HCT116 (cell line): ENCODE measurements around the gene PCDHGA3. TPM values are rescaled to one million over a fixed set of nuclear protein-coding genes. Genes with fewer than 3 reads are reported as not detected.

Source experiments
- ATAC-seq: fragments of 200-7000 bp; cut with Tn5 transposase; 2 replicates; pipeline ENCODE4 v1.9.1; 2020; ENCODE audit warnings: mild to moderate bottlenecking, moderate library complexity
- BruUV-seq: library from RNA; stranded (reverse); fragments of 400-500 nt; replicated peaks from 2 replicates; lab custom pipeline; 2021; lab: Mats Ljungman, UMichigan
- CTCF ChIA-PET: fragments of 300-600 bp; sonication (Branson Sonifier 250); formaldehyde crosslinking; loops from one replicate; lab custom pipeline; 2021; ENCODE audit warnings: antibody characterized with exemption; lab: Charles Lee
- POLR2A ChIA-PET: fragments of 300-600, 350-600 bp; sonication (Branson Sonifier 250); formaldehyde crosslinking; loops from one replicate; lab custom pipeline; 2021; ENCODE audit warnings: antibody characterized with exemption; lab: Charles Lee
- RAD21 ChIA-PET, 2 experiments: fragments of 300-600 bp; sonication (Branson Sonifier 250); formaldehyde crosslinking; loops; one replicate each; lab custom pipeline; 2023; ENCODE audit warnings: low total read pairs in 2 of 2; ENCODE audit not compliant: uncharacterized antibody in 2 of 2, unreplicated experiment in 2 of 2, low non-redundant PET in 1 of 2; lab: Charles Lee
- DNase-seq: peaks from one replicate; pipeline ENCODE4 v3.0.0-alpha.2; 2010; ENCODE audit warnings: low read depth, low spot score
- H2AFZ ChIP-seq: fragments of 200-600 bp; shearing (Covaris generic), sonication (generic); 2 replicates; pipeline ENCODE4 v1.6.1; 2017; ENCODE audit warnings: low read depth, mixed run types, mixed read lengths, antibody characterized with exemption, low read length; ENCODE audit not compliant: poor library complexity, severe bottlenecking
- H3K27ac ChIP-seq: 2 replicates; pipeline ENCODE4 v1.5.1; 2012; ENCODE audit warnings: low read depth, low read length
- H3K27me3 ChIP-seq: fragments of 200-600 bp; sonication (generic); 2 replicates; pipeline ENCODE4 v1.6.1; 2016; ENCODE audit warnings: mixed run types, low read length, mixed read lengths; ENCODE audit not compliant: insufficient read depth
- H3K36me3 ChIP-seq, 2 experiments: fragments of 200-500 bp in 1 of 2; fragments of 200-600 bp in 1 of 2; sonication (Bioruptor generic) in 1 of 2; sonication (generic) in 1 of 2; 2 replicates each; pipeline versions ENCODE4 v1.5.1 to v1.6.1; 2014 to 2016; ENCODE audit warnings: low read length in 2 of 2, inconsistent platforms in 1 of 2, mixed read lengths in 1 of 2, mixed run types in 1 of 2; ENCODE audit not compliant: insufficient read depth in 2 of 2, control insufficient read depth in 1 of 2
- H3K4me1 ChIP-seq, 2 experiments: fragments of 200-600 bp in 1 of 2; sonication (generic) in 1 of 2; 2 replicates each; pipeline versions ENCODE4 v1.5.1 to v1.6.1; 2012 to 2017; ENCODE audit warnings: low read length in 2 of 2, inconsistent platforms in 1 of 2, mild to moderate bottlenecking in 1 of 2, mixed read lengths in 1 of 2, mixed run types in 1 of 2, moderate library complexity in 1 of 2; ENCODE audit not compliant: insufficient read depth in 2 of 2, control insufficient read depth in 1 of 2
- H3K4me2 ChIP-seq: fragments of 200-600 bp; sonication (generic); 2 replicates; pipeline ENCODE4 v1.6.1; 2017; ENCODE audit warnings: mixed run types, low read length, mixed read lengths
- H3K4me3 ChIP-seq, 2 experiments: fragments of 200-600 bp in 1 of 2; sonication (generic) in 1 of 2; replicated peaks in 1 of 2; 2 replicates each; pipeline ENCODE4 v1.5.1; 2011 to 2016; ENCODE audit warnings: low read length in 2 of 2, control low read depth in 1 of 2, low read depth in 1 of 2, mild to moderate bottlenecking in 1 of 2, mixed read lengths in 1 of 2, mixed run types in 1 of 2
- H3K79me2 ChIP-seq: fragments of 200-600 bp; sonication (generic); 2 replicates; pipeline ENCODE4 v1.6.1; 2017; ENCODE audit warnings: mild to moderate bottlenecking, mixed run types, low read length, moderate library complexity, mixed read lengths; ENCODE audit not compliant: insufficient read depth
- H3K9ac ChIP-seq: fragments of 200-600 bp; sonication (generic); 2 replicates; pipeline ENCODE4 v1.6.1; 2016; ENCODE audit warnings: low read length, mixed read lengths
- H3K9me2 ChIP-seq: fragments of 200-600 bp; sonication (generic), shearing (Covaris generic); 2 replicates; pipeline ENCODE4 v1.6.1; 2017; ENCODE audit warnings: mixed run types, mild to moderate bottlenecking, moderate library complexity; ENCODE audit not compliant: insufficient read depth
- H3K9me3 ChIP-seq, 2 experiments: fragments of 200-500 bp in 1 of 2; fragments of 200-600 bp in 1 of 2; sonication (Bioruptor generic) in 1 of 2; sonication (generic) in 1 of 2; 2 replicates each; pipeline ENCODE4 v1.6.1; 2014 to 2017; ENCODE audit warnings: low read length in 2 of 2, mixed read lengths in 2 of 2, inconsistent platforms in 1 of 2, low read depth in 1 of 2, mild to moderate bottlenecking in 1 of 2, mixed run types in 1 of 2, moderate library complexity in 1 of 2; ENCODE audit not compliant: control insufficient read depth in 1 of 2, insufficient read depth in 1 of 2
- H4K20me1 ChIP-seq: fragments of 200-600 bp; sonication (generic), shearing (Covaris generic); 2 replicates; pipeline ENCODE4 v1.6.1; 2017; ENCODE audit warnings: mixed run types, mild to moderate bottlenecking, moderate library complexity; ENCODE audit not compliant: insufficient read depth
- CBX3 ChIP-seq: IDR thresholded peaks from 2 replicates; pipeline ENCODE4 v1.6.1; 2012; ENCODE audit warnings: low read depth
- CEBPB ChIP-seq: IDR thresholded peaks from 2 replicates; pipeline ENCODE4 v1.6.1; 2012; ENCODE audit warnings: low read depth
- EZH2phosphoT487 ChIP-seq: fragments of 200-600 bp; IDR thresholded peaks from 2 replicates; pipeline ENCODE4 v1.6.1; 2018; ENCODE audit warnings: antibody characterized with exemption, borderline replicate concordance
- FOSL1 ChIP-seq: IDR thresholded peaks from 2 replicates; pipeline ENCODE4 v1.6.1; 2012; ENCODE audit warnings: low read depth
- JUND ChIP-seq: IDR thresholded peaks from 2 replicates; pipeline ENCODE4 v1.6.1; 2012
- POLR2A ChIP-seq: IDR thresholded peaks from 2 replicates; pipeline ENCODE4 v1.7.0; 2011; ENCODE audit warnings: borderline replicate concordance; ENCODE audit not compliant: insufficient read depth, insufficient read length; ENCODE audit errors: extremely low read depth
- POLR2AphosphoS5 ChIP-seq: IDR thresholded peaks from 2 replicates; pipeline ENCODE4 v1.6.1; 2011; ENCODE audit warnings: mild to moderate bottlenecking, low read depth, low read length, moderate library complexity
- RAD21 ChIP-seq: IDR thresholded peaks from 2 replicates; pipeline ENCODE4 v1.6.1; 2012; ENCODE audit warnings: low read depth, mild to moderate bottlenecking
- SIN3A ChIP-seq: IDR thresholded peaks from 2 replicates; pipeline ENCODE4 v1.6.1; 2012; ENCODE audit warnings: low read depth
- SRF ChIP-seq: IDR thresholded peaks from 2 replicates; pipeline ENCODE4 v1.6.1; 2012; ENCODE audit warnings: low read depth
- TCF7L2 ChIP-seq: IDR thresholded peaks from 2 replicates; pipeline ENCODE4 v1.7.0; 2011; ENCODE audit warnings: borderline replicate concordance, inconsistent platforms; ENCODE audit not compliant: insufficient read depth, insufficient read length; ENCODE audit errors: extremely low read depth
- YY1 ChIP-seq: IDR thresholded peaks from 2 replicates; pipeline ENCODE4 v1.6.1; 2011; ENCODE audit warnings: low read length, low read depth, moderate library complexity, mild to moderate bottlenecking; ENCODE audit not compliant: insufficient replicate concordance; ENCODE audit errors: extremely low read depth
- ZNF274 ChIP-seq: fragments of 200-500 bp; sonication (Bioruptor generic); IDR thresholded peaks from 2 replicates; pipeline ENCODE4 v1.6.1; 2014; ENCODE audit warnings: mild to moderate bottlenecking, low read depth, low read length, inconsistent platforms
- intact Hi-C: fragments of 100-400 bp; cut with micrococcal nuclease; formaldehyde crosslinking; loops from 2 replicates; pipeline ENCODE4 v1.10.0; 2022
- total RNA-seq: library from RNA; stranded (reverse); gene quantifications from one replicate; pipeline ENCODE4 v1.2.1, GENCODE V29; 2021; ENCODE audit not compliant: unreplicated experiment
- TF ChIP-seq, protein P1 (sequence below), 3 experiments: fragments of 200-600 bp in 1 of 3; sonication (generic) in 1 of 3; IDR thresholded peaks in 2 of 3; conservative IDR thresholded peaks in 1 of 3; 2 replicates each; pipeline ENCODE4 v1.5.1; 2012 to 2017; ENCODE audit warnings: low read depth in 2 of 3, low read length in 2 of 3, antibody characterized with exemption in 1 of 3, borderline replicate concordance in 1 of 3, control low read depth in 1 of 3, mild to moderate bottlenecking in 1 of 3, mixed read lengths in 1 of 3, mixed run types in 1 of 3, moderate library complexity in 1 of 3; ENCODE audit not compliant: insufficient read depth in 1 of 3
- TF ChIP-seq, protein P2 (sequence below): IDR thresholded peaks from 2 replicates; pipeline ENCODE4 v1.6.1; 2011; ENCODE audit warnings: mild to moderate bottlenecking, low read length, moderate library complexity; ENCODE audit not compliant: insufficient replicate concordance; ENCODE audit errors: extremely low read depth
- TF ChIP-seq, protein P3 (sequence below): IDR thresholded peaks from 2 replicates; pipeline ENCODE4 v1.6.1; 2012
- TF ChIP-seq, protein P4 (sequence below): IDR thresholded peaks from 2 replicates; pipeline ENCODE4 v1.6.1; 2012

Gene PCDHGA3
- total RNA-seq, 1 experiment from 2014 or later = not detected

DNA sequence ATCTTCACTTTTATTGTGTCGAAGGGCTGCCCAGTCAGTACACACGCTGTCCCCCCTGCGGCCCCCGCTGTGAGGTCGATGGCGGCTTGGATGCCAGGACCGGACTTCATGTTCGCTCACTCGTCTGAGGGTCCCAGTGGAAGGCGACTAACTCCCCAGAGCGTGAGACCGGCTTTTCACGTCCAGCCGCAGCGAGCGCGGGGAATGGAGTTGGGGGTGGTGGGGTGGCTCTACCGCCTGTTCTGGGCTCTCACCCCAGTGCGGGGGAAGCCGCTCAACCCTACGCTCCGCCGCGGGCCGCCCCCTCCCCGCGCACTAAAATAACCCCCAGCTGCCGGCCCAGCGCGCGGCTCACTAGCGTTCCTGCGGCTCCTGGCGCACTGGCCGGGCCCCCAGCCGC is 39.9 kb upstream of the PCDHGA3 start, which contains the start of gene SLC25A2 (continued):
- TF ChIP-seq, protein P1, sequence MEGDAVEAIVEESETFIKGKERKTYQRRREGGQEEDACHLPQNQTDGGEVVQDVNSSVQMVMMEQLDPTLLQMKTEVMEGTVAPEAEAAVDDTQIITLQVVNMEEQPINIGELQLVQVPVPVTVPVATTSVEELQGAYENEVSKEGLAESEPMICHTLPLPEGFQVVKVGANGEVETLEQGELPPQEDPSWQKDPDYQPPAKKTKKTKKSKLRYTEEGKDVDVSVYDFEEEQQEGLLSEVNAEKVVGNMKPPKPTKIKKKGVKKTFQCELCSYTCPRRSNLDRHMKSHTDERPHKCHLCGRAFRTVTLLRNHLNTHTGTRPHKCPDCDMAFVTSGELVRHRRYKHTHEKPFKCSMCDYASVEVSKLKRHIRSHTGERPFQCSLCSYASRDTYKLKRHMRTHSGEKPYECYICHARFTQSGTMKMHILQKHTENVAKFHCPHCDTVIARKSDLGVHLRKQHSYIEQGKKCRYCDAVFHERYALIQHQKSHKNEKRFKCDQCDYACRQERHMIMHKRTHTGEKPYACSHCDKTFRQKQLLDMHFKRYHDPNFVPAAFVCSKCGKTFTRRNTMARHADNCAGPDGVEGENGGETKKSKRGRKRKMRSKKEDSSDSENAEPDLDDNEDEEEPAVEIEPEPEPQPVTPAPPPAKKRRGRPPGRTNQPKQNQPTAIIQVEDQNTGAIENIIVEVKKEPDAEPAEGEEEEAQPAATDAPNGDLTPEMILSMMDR (IDR thresholded peaks at IDR 0.05 in 2 of 3, conservative IDR thresholded peaks at IDR 0.05 in 1 of 3; ENCODE audit: borderline replicate concordance in 1 of 3, insufficient read depth in 1 of 3, low read depth in 2 of 3, low read length in 2 of 3) = no peak

DNA sequence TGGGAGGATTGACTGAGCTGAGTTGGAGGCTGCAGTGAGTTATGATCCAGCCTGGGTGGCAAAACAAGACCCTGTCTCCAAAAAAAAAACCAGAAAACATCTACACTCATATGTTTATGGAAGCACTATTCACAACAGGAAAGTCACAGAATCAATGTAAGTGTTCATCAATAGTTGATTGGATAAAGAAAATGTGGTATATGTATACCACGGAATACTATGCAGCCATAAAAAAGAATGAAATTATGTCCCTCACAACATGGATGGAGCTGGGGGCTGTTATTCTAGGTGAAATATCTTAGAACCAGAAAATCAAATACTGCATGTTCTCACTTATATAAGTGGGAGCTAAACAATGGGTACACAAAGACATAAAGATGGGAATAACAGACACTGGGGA is 37.0 kb upstream of the PCDHGA3 start:
- Histone ChIP-seq H3K9ac (no peak overlapping the region), H4K20me1 (no peaks in the 10 kb centered on the region), H3K4me1 (no peaks in the 10 kb centered on the region), H3K36me3 (no peaks in the 10 kb centered on the region), H2AFZ (no peak overlapping the region), H3K9me3 (peaks cover 0 to 11% of the 10 kb centered on the region in 2 experiments; a peak in 1 of 4 replicates), H3K9me2 (no peaks in the 10 kb centered on the region), H3K4me2 (no peak overlapping the region), H3K27ac (no peak overlapping the region), H3K27me3 (no peaks in the 10 kb centered on the region), H3K4me3 (no peak overlapping the region), H3K79me2 (no peaks in the 10 kb centered on the region)
- ChIA-PET RAD21 (no interaction called here), POLR2A (no interaction called here), CTCF (no interaction called here)
- BruUV-seq = no TSS peak
- DNase-seq = no peak
- ATAC-seq = no peak
- intact Hi-C loops = loop anchor here (5.0 kb wide), 1 partner anchor 44 kb away; no protein-coding TSS in a partner anchor
- no peak for TF ChIP-seq CEBPB
- TF ChIP-seq CBX3 = no peak
- no peak for TF ChIP-seq YY1
- TF ChIP-seq TCF7L2 = no peak
- TF ChIP-seq SIN3A = no peak
- no peak for TF ChIP-seq FOSL1
- no peak for TF ChIP-seq SRF
- TF ChIP-seq JUND = no peak
- TF ChIP-seq ZNF274 = no peak
- no peak for TF ChIP-seq RAD21
- TF ChIP-seq, protein P2, sequence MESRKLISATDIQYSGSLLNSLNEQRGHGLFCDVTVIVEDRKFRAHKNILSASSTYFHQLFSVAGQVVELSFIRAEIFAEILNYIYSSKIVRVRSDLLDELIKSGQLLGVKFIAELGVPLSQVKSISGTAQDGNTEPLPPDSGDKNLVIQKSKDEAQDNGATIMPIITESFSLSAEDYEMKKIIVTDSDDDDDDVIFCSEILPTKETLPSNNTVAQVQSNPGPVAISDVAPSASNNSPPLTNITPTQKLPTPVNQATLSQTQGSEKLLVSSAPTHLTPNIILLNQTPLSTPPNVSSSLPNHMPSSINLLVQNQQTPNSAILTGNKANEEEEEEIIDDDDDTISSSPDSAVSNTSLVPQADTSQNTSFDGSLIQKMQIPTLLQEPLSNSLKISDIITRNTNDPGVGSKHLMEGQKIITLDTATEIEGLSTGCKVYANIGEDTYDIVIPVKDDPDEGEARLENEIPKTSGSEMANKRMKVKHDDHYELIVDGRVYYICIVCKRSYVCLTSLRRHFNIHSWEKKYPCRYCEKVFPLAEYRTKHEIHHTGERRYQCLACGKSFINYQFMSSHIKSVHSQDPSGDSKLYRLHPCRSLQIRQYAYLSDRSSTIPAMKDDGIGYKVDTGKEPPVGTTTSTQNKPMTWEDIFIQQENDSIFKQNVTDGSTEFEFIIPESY = no peak
- TF ChIP-seq POLR2AphosphoS5 = no peak
- TF ChIP-seq POLR2A = no peak
- TF ChIP-seq, protein P3, sequence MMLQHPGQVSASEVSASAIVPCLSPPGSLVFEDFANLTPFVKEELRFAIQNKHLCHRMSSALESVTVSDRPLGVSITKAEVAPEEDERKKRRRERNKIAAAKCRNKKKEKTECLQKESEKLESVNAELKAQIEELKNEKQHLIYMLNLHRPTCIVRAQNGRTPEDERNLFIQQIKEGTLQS = no peak
- TF ChIP-seq EZH2phosphoT487 = no peak
- TF ChIP-seq, protein P4, sequence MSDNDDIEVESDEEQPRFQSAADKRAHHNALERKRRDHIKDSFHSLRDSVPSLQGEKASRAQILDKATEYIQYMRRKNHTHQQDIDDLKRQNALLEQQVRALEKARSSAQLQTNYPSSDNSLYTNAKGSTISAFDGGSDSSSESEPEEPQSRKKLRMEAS = no peak
- TF ChIP-seq, protein P1 (IDR thresholded peaks at IDR 0.05 in 2 of 3, conservative IDR thresholded peaks at IDR 0.05 in 1 of 3; ENCODE audit: borderline replicate concordance in 1 of 3, insufficient read depth in 1 of 3, low read depth in 2 of 3, low read length in 2 of 3) = no peak
